ENCODE measurements around the gene FMNL3.

The FMNL3 gene

DNA sequence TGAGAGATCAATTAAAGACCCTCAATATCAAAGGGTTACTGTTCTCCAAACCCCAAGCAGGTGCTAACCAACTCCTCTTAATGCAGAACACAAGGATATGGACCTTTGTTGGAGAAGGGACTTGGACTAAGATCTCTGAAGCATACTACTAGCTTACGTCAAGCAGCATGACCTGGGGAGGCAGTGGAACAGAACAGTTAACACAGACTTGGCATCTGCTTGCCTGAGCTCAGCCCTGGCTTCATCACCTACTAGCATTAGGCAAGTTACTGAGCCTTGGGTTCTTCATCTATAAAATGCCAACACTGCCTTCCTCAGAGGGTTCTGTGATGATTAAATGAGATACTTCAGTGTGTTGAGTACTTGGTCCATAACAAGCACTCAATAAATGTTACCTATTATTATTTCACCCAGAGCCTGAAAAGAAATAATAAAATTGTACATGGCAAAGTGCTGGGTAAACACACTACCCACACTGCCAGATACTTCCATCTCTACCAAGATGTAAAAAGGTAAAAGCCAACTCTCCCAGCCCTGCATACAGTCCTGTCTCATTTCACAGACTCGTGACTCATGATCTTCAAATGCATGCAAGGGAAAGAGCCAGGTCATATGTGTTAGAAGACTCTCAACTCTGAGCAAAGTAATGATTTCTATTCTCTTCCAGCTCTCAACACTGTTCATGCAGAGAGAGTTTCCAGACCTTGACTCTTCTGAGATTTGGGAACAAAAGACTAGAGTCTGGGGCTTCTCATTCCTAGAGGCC is 39.7 kb downstream of the FMNL3 start:
- peaks cover 3% of the 10 kb centered on the region for H3K36me3 ChIP-seq (replicated peaks)
- TF ChIP-seq, protein P1, sequence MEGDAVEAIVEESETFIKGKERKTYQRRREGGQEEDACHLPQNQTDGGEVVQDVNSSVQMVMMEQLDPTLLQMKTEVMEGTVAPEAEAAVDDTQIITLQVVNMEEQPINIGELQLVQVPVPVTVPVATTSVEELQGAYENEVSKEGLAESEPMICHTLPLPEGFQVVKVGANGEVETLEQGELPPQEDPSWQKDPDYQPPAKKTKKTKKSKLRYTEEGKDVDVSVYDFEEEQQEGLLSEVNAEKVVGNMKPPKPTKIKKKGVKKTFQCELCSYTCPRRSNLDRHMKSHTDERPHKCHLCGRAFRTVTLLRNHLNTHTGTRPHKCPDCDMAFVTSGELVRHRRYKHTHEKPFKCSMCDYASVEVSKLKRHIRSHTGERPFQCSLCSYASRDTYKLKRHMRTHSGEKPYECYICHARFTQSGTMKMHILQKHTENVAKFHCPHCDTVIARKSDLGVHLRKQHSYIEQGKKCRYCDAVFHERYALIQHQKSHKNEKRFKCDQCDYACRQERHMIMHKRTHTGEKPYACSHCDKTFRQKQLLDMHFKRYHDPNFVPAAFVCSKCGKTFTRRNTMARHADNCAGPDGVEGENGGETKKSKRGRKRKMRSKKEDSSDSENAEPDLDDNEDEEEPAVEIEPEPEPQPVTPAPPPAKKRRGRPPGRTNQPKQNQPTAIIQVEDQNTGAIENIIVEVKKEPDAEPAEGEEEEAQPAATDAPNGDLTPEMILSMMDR (IDR thresholded peaks at IDR 0.05; ENCODE audit: low read depth, low read length, missing control alignments): no peak
- no peak overlapping the region for H3K4me3 ChIP-seq (ENCODE audit: low read depth, low read length)
- H3K27me3 ChIP-seq (replicated peaks): no peaks in the 10 kb centered on the region
- no peak overlapping the region for H3K27ac ChIP-seq
- in situ Hi-C loops (cut with HindIII; ENCODE audit: low pct_ligation_motif_present, low sequenced_read_pairs): no loop called here
- peak; percentile 49 for DNase-seq

DNA sequence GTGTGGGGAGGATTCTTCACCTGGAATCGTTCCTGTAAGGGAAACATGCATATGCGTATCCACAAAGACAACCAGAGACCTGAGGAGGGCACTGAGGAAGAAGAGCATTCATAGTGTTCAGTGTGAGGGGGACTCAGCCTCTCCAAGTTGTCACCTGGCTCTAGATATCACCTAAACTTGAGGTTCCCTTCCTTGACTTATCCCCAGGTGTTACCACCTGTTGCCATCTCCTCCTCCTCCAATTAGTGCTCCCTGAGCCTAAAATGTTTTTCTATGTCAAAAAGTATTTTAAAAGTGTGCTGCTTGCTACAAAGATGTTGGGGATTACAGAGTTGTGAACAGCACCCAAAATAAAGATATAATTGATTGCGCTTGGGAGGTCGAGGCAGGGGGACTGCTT is 41.0 kb downstream of the FMNL3 start:
- no peaks in the 10 kb centered on the region for H3K27me3 ChIP-seq (replicated peaks)
- H3K4me3 ChIP-seq (ENCODE audit: low read depth, low read length): no peak overlapping the region
- in situ Hi-C loops (cut with HindIII; ENCODE audit: low pct_ligation_motif_present, low sequenced_read_pairs): no loop called here
- TF ChIP-seq, protein P1 (IDR thresholded peaks at IDR 0.05; ENCODE audit: low read depth, low read length, missing control alignments): no peak
- no peak for DNase-seq
- peaks cover 9% of the 10 kb centered on the region for H3K36me3 ChIP-seq (replicated peaks)
- H3K27ac ChIP-seq: no peak overlapping the region

DNA sequence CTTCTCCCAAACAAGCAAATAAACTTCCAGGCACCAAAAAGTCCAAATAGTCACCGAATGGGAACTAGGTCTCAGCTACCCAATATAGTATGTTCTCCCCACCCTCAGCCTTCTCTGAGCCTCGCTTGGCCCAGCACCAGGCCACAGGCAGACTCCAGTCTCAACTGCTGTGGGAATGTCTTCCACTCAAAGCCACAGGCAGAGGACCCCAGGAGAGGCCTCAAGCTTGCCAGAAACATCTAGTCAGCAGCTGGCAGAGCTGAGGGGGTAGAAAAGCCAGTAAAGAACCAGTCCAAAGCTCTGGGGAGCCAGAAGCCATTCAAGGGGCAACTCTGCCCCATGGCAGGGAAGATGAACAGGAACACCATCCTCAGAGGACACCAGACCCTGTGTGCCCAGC is 41.8 kb downstream of the FMNL3 start:
- in situ Hi-C loops (cut with HindIII; ENCODE audit: low pct_ligation_motif_present, low sequenced_read_pairs): no loop called here
- H3K27me3 ChIP-seq (replicated peaks): no peaks in the 10 kb centered on the region
- H3K36me3 ChIP-seq (replicated peaks): peaks cover 15% of the 10 kb centered on the region
- TF ChIP-seq, protein P1 (IDR thresholded peaks at IDR 0.05; ENCODE audit: low read depth, low read length, missing control alignments): no peak
- H3K27ac ChIP-seq: no peak overlapping the region
- DNase-seq: no peak
- no peak overlapping the region for H3K4me3 ChIP-seq (ENCODE audit: low read depth, low read length)

DNA sequence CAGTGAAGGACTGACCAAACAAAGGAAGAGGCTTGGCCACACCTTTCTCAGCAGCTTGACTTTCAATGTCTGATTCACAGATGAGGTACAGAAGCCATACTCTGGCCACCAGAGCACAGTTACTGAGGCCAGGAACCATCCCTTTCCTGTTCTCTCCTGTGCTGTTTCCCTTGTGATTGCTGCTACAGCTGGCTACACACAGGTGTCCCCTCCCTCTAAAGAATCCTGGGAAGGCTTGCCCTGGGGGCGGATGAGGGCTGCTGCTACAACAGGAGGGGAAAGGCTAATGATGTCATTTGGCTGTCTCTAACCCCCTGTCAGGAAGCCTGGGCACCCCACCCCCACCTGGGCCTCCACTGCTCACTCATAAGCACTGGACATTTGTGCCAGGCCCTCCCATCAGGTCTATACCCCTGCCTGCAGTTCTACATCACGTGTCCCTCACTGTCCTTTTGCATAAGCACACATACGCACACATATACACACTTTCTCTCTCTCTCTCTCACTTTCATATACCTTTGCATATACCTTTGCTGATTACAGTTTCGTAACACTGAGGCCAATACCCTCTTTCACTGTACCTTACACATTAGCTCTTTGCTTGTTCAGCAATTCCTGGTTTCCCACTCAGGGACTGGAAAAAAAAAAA is 42.5 kb downstream of the FMNL3 start:
- Histone ChIP-seq H3K4me3 (ENCODE audit: low read depth, low read length) (no peak overlapping the region), H3K36me3 (replicated peaks) (peaks cover 19% of the 10 kb centered on the region), H3K27me3 (replicated peaks) (no peaks in the 10 kb centered on the region), H3K27ac (peak overlapping the region; percentile 15)
- TF ChIP-seq, protein P1 (IDR thresholded peaks at IDR 0.05; ENCODE audit: low read depth, low read length, missing control alignments): no peak
- in situ Hi-C loops (cut with HindIII; ENCODE audit: low pct_ligation_motif_present, low sequenced_read_pairs): no loop called here
- DNase-seq: no peak

DNA sequence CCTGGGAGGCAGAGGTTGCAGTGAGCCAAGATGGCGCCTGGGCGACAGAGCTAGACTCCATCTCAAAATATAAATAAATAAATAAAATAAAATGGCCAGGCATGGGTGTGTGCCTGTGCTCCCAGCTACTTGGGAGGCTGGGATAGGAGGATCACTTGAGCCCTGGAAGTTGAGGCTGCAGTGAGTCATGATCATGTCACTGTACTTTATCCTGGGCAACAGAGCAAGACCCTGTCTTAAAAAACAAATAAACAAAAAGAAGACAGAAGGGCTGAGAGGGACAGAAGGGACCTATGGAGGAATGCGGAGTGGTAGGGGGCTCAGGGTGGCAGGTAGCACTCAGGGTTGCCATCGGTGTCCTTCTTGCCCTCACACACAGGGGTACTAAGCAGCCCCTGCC is 43.0 kb downstream of the FMNL3 start:
- peaks cover 23% of the 10 kb centered on the region for H3K36me3 ChIP-seq (replicated peaks)
- H3K27ac ChIP-seq: peak overlapping the region; percentile 15
- TF ChIP-seq, protein P1 (IDR thresholded peaks at IDR 0.05; ENCODE audit: low read depth, low read length, missing control alignments): no peak
- no peak overlapping the region for H3K4me3 ChIP-seq (ENCODE audit: low read depth, low read length)
- in situ Hi-C loops (cut with HindIII; ENCODE audit: low pct_ligation_motif_present, low sequenced_read_pairs): no loop called here
- DNase-seq: no peak
- H3K27me3 ChIP-seq (replicated peaks): no peaks in the 10 kb centered on the region
